HG02870 (cell line): Measurements from ENCODE around the gene OR2Z1.
"Not testable (repeated sequence)": the region's sequence is repeated elsewhere in the genome, so short reads cannot be mapped to it uniquely, and the experiment has no call there.

Source experiments
- ATAC-seq: cut with Tn5 transposase; IDR thresholded peaks from one replicate; pipeline ENCODE4 v1.9.1; 2021; ENCODE audit warnings: mild to moderate bottlenecking, moderate library complexity; ENCODE audit not compliant: unreplicated experiment

The OR2Z1 gene

DNA sequence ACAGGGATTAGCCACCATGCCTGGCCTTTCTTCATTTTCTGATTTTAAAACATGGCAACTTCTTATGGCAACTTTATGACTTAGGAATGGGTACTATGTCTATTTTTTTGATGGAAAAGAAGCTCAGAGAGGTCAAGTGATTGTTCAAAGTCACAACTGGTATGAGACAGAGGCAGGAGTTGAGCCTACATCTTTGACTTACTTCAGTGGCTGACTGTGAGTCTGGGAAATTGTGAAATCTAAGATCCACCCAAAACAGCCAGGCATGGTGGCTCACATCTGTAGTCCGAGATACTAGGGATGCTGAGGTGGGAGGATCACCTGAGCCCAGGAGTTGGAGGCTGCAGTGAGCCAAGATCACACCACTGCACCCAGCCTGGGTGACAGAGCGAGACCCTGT, 20.5 kb upstream of the OR2Z1 start:
- ATAC-seq, result no peak

DNA sequence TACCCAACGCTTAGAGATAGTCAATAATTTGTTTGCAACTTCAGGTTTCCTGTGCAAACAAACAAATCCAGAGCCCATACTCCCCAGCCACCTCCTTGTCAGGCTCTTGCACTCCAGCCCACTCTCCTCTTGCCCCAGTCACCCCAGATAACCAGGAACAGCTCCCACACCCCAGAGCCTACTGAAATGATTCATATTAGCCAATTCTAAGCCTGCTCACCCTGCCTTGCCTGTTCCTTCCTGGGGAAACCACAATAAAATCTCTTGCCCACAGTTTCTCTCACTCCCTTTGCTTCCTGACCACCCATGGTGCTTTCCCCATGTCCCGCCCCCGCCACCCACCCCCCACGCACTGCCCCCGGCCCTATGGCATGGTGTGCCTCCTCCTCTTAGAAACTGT, 19.1 kb upstream of the OR2Z1 start:
- ATAC-seq, result no peak

DNA sequence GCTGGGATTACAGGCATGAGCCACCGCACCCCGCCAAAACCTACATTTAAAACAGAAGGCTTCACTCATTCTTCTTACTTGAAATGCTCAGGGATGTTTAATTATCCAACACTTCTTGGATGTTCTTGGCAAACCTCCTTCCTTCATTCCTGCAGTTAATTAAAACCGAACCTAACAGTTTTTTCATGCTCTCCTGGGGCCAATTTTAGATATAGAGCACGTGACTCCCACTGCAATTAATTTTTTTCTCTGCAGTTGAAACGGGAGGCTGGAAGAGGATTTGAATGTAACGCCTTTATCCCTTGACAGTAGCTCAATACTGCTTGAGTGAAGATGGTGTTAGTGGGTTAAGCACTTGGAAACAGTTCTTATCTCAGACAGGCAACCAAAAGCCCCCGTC, 18.2 kb upstream of the OR2Z1 start:
- no peak for ATAC-seq

DNA sequence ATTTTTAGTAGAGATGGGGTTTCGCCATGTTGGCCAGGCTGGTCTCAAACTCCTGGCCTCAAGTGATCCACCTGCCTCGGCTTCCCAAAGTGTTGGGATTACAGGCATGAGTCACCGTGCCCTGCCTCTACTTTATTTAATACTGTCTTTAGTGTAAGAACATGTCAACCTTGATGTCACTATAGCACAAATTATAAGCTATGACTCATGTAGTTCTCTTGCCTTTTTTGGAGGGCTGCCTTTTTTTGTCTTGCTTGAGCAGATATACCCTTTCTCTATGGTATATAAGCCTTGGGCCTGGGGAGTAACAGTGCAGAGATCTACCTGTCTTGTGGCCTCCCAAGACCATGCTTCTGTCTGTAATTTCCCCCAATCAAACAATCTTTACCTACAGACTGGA, 16.1 kb upstream of the OR2Z1 start:
- not testable (repeated sequence) for ATAC-seq

DNA sequence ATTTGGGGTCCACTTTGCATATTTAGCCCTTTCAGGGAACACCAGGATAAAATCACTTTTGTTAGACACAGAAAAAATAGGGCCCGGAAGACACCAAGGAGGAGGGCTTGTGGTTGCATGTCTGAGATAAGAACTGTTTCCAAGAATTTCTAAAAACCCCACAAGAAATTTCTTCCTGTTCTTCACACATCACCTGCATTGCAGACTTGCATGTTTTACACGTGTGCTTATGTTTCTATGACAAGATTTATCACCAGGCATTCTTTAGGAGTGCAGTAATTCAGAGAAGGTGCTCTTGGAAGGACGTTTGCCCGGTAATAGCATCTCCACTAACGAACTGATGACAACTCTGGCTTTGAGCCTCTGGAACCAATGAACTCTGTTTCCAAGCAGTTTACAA, 15.7 kb upstream of the OR2Z1 start:
- ATAC-seq, result no peak

DNA sequence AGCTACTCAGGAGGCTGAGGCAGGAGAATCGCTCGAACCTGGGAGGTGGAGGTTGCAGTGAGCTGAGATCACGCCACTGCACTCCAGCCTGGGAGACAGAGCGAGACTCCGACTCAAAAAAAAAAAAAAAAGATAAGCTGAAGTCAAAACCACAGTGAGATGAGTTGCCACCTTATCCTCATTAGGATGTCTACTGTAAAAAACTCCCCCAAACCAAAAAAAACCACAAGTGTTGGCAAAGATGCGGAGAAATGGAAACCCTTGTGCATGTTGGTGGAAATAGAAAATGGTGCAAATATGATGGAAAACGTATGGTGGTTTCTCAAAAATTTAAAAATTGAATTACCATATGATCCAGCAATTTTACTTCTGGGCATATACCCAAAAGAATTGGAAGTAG, 11.1 kb upstream of the OR2Z1 start:
- ATAC-seq, result not testable (repeated sequence)

DNA sequence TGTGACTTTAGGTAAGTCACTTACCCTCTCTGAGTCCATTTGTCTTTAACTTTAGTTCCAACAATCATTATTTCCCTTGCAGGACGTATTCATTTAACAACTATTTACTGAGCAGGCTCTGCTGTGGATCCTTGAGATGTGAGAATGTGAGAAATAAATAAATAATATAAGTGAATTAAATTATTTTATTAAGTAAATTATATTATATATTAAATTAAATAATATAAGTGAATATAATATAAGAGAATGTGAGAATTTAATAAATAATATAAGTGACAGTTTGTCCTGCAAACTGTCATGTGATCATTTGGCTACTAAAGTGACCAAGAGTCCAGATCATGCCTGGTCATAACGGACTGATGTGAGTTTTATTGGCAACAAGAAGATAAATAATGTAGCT, 598 bp downstream of the OR2Z1 start:
- ATAC-seq, result no peak

DNA sequence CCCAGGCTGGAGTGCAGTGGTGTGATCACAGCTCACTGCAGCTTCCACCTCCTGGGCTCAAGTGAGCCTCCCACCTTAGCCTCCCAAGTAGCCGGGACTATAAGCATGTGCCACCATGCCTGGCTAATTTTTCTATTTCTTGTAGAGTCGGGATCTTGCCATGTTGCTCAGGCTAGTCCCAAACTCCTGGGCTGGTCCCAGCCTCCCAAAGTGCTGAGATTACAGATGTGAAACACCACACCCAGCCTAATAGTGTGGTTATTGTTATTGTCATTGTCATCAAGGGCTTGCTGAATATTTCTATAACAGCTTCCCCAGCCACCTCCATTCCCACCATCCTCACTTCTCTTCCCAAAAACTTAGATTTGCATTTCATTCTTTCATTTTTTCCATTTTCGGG, 2.8 kb downstream of the OR2Z1 start:
- ATAC-seq, result no peak

DNA sequence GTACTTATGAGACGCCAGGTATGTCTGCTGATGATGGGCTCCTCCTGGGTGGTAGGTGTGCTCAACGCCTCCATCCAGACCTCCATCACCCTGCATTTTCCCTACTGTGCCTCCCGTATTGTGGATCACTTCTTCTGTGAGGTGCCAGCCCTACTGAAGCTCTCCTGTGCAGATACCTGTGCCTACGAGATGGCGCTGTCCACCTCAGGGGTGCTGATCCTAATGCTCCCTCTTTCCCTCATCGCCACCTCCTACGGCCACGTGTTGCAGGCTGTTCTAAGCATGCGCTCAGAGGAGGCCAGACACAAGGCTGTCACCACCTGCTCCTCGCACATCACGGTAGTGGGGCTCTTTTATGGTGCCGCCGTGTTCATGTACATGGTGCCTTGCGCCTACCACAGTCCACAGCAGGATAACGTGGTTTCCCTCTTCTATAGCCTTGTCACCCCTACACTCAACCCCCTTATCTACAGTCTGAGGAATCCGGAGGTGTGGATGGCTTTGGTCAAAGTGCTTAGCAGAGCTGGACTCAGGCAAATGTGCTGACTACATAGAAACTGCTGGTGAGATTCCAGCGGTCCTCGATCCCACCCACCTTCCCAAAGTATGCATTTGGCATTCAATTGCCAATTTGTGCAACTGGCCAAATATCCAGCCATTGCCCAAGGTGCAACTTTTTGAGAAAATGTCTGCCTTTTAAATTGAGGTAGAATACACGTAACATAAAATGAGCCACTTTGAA, 10.2 kb downstream of the OR2Z1 start:
- ATAC-seq, result no peak

DNA sequence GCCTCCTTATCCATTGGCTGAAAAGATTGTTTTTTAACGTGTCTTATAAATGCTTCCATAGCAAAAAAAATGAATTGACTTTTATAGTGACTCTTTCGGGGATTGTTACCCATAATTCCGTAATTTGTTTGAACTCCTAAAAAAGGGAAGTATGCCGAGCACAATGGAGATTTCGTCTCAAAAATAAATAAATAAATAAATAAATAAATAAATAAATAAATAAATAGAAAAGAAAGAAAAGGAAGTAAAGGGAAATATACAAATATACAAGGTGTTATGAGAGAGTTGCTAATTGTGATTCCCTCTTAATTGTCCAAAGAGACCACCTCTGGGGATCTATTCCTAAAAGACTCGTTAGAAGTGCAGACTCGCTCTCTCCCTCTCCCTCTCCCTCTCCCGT, 16.9 kb downstream of the OR2Z1 start:
- no peak for ATAC-seq

DNA sequence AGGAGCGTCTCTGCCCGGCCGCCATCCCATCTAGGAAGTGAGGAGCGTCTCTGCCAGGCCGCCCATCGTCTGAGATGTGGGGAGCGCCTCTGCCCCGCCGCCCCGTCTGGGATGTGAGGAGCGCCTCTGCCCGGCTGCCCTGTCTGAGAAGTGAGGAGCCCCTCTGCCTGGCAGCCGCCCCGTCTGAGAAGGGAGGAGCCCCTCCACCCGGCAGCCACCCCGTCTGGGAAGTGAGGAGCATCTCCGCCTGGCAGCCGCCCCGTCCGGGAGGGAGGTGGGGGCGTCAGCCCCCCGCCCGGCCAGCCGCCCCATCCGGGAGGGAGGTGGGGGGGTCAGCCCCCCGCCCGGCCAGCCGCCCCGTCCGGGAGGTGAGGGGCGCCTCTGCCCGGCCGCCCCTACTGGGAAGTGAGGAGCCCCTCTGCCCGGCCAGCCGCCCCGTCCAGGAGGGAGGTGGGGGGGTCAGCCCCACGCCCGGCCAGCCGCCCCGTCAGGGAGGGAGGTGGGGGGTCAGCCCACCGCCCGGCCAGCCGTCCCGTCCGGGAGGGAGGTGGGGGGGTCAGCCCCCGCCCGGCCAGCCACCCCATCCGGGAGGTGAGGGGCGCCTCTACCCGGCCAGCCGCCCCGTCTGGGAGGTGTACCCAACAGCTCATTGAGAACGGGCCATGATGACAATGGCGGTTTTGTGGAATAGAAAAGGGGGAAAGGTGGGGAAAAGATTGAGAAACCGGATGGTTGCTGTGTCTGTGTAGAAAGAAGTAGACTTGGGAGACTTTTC, 18.0 kb downstream of the OR2Z1 start:
- not testable (repeated sequence) for ATAC-seq

DNA sequence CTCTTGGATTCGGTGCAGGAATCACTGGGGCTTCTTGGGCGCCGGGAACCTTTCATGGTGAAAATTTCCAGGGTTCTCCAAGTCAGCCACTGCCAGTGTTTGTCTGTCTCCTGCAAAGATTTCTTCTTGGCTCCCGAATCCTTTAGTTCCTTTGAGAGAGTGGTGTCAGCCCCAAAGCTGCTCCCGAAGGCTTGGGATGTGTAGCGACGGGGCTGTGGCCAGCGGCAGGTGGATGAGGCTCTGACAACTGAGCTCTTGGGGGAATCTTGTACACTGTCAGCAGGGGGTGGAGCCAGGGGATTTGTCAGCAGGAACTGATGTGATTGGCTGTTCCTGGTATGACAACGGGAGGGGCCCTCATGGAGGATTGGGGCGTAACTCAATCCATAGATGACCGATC, 45.8 kb downstream of the OR2Z1 start:
- ATAC-seq, result not testable (repeated sequence)

DNA sequence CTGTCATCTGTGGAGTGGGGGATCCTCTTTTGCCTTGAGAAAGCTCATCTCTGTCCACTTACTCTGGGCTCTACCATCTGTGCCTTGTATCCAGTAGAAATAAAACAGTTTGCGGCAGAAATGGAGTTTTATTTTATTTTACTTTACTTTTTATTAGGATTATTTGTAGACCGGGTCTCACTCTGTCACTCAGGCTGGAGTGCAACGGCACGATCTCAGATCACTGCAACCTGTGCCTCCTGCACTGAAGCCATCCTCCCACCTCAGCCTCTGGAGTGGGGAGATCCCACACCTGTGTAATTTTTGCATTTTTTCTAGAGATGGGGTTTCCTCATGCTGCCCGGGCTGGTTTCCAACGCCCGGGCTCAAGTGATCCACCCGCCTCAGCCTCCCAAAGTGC, 47.8 kb downstream of the OR2Z1 start:
- not testable (repeated sequence) for ATAC-seq

DNA sequence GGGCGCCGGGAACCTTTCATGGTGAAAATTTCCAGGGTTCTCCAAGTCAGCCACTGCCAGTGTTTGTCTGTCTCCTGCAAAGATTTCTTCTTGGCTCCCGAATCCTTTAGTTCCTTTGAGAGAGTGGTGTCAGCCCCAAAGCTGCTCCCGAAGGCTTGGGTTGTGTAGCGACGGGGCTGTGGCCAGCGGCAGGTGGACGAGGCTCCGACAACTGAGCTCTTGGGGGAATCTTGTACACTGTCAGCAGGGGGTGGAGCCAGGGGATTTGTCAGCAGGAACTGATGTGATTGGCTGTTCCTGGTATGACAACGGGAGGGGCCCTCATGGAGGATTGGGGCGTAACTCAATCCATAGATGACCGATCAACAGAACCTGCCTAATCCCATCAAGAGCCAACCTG, 52.2 kb downstream of the OR2Z1 start:
- not testable (repeated sequence) for ATAC-seq
